Measurements from ENCODE around the gene XKR8. TPM values are rescaled to one million over a fixed set of nuclear protein-coding genes. Genes with fewer than 3 reads are reported as not detected.
A peak's percentile ranks its signal among the peaks of the same experiment; 100 is the strongest.

The XKR8 gene
- total RNA-seq, 1 experiment from 2014 or later = 9.4 TPM

- no peak for DNase-seq (ENCODE audit: low read depth)
These were observed 5.6 kb upstream of the XKR8 start for GRCh38 chr1:27954186-27954585.

GRCh38 chr1:27955076-27955475 lies 4.7 kb upstream of the XKR8 start:
- no peak for DNase-seq (ENCODE audit: low read depth)

- DNase-seq (ENCODE audit: low read depth) = no peak
These were observed 3.0 kb upstream of the XKR8 start for GRCh38 chr1:27956761-27957160.

GRCh38 chr1:27957655-27958054 lies 2.1 kb upstream of the XKR8 start:
- DNase-seq (ENCODE audit: low read depth) = no peak

- DNase-seq (ENCODE audit: low read depth) = no peak
These were observed 1.3 kb upstream of the XKR8 start for GRCh38 chr1:27958513-27958912.

- peak; percentile 23 for DNase-seq (ENCODE audit: low read depth)
These were observed 1.2 kb downstream of the XKR8 start for GRCh38 chr1:27960762-27961645.

GRCh38 chr1:27961646-27962221 lies 2.0 kb downstream of the XKR8 start:
- DNase-seq (ENCODE audit: low read depth) = no peak

GRCh38 chr1:27963393-27963792 lies 3.6 kb downstream of the XKR8 start:
- no peak for DNase-seq (ENCODE audit: low read depth)

- peak; percentile 31 for DNase-seq (ENCODE audit: low read depth)
These were observed 6.8 kb downstream of the XKR8 start for GRCh38 chr1:27966402-27967105.

- DNase-seq (ENCODE audit: low read depth) = no peak
These were observed 7.5 kb downstream of the XKR8 start for GRCh38 chr1:27967106-27967883.

- DNase-seq (ENCODE audit: low read depth) = no peak
These were observed 8.2 kb downstream of the XKR8 start for GRCh38 chr1:27967884-27968466.

- peak; percentile 88 for DNase-seq (ENCODE audit: low read depth)
These were observed 8.9 kb downstream of the XKR8 start for GRCh38 chr1:27968692-27969091.

GRCh38 chr1:27970401-27970800 lies 10.6 kb downstream of the XKR8 start:
- peak; percentile 59 for DNase-seq (ENCODE audit: low read depth)

- no peak for DNase-seq (ENCODE audit: low read depth)
These were observed 11.9 kb downstream of the XKR8 start for GRCh38 chr1:27971674-27972073.

GRCh38 chr1:27972141-27972540 lies 12.4 kb downstream of the XKR8 start:
- DNase-seq (ENCODE audit: low read depth) = no peak

GRCh38 chr1:27973771-27974416 lies 14.1 kb downstream of the XKR8 start:
- no peak for DNase-seq (ENCODE audit: low read depth)

- DNase-seq (ENCODE audit: low read depth) = no peak
These were observed 14.6 kb downstream of the XKR8 start for GRCh38 chr1:27974417-27974781.

- DNase-seq (ENCODE audit: low read depth) = peak; percentile 54
These were observed 19.5 kb downstream of the XKR8 start for GRCh38 chr1:27979151-27979858.

- no peak for DNase-seq (ENCODE audit: low read depth)
These were observed 20.1 kb downstream of the XKR8 start for GRCh38 chr1:27979859-27980201.

- DNase-seq (ENCODE audit: low read depth) = no peak
These were observed 20.6 kb downstream of the XKR8 start for GRCh38 chr1:27980216-27980845.
